ENCODE measurements around the gene RALGPS1.

The RALGPS1 gene

GRCh38 chr9:127218818-127219217, 304.2 kb downstream of the RALGPS1 start:
- no peak overlapping the region for H3K4me3 ChIP-seq (ENCODE audit: low read depth, low read length)
- TF ChIP-seq CTCF (IDR thresholded peaks at IDR 0.05; ENCODE audit: low read depth, low read length): no peak

DNA sequence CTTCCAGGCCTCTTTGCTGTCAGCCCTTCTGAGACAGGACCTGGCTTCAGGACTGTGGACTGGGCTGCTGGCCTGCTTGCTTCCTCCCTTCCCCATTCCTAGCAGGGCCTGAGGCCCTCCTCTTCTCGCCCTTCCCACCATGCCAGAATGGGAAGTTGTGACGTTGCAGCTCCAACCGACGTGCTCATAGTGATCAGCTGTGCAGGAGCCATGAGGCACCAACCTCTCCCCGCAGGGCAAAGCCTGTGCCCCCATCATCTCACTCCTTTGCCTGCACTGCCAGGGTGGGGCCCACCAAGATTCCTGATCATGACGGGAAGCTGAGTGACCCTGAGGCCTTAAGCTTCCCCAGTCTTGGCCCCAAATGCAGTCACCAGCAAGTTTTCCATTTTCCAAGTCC, 304.9 kb downstream of the RALGPS1 start:
- no peak overlapping the region for H3K4me3 ChIP-seq (ENCODE audit: low read depth, low read length)
- no peak for TF ChIP-seq CTCF (IDR thresholded peaks at IDR 0.05; ENCODE audit: low read depth, low read length)

GRCh38 chr9:127221695-127222094, 307.1 kb downstream of the RALGPS1 start:
- H3K4me3 ChIP-seq (ENCODE audit: low read depth, low read length): no peak overlapping the region
- no peak for TF ChIP-seq CTCF (IDR thresholded peaks at IDR 0.05; ENCODE audit: low read depth, low read length)

- TF ChIP-seq CTCF (IDR thresholded peaks at IDR 0.05; ENCODE audit: low read depth, low read length): no peak
- H3K4me3 ChIP-seq (ENCODE audit: low read depth, low read length): no peak overlapping the region
Observed at GRCh38 chr9:127222388-127223095, 308.0 kb downstream of the RALGPS1 start.

GRCh38 chr9:127223266-127223665, 308.7 kb downstream of the RALGPS1 start:
- H3K4me3 ChIP-seq (ENCODE audit: low read depth, low read length): no peak overlapping the region
- no peak for TF ChIP-seq CTCF (IDR thresholded peaks at IDR 0.05; ENCODE audit: low read depth, low read length)

DNA sequence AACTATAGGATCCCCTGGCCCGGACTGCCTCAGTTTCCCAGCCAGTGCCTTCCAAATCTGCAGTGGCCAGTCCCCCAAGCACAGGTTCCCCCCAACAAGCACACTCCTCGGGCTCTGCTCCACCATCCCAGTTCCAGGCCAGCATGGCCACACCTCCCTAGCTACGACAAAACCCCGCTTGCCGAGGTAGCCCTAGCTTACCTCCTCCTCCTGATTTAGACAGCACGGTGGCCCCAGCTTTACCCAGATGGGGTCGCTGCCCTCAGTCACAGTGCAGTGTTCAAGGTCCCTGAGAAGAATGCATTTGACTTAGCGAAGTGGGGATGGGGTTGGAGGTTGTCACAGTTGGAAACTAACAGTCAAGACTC, 309.2 kb downstream of the RALGPS1 start:
- H3K4me3 ChIP-seq (ENCODE audit: low read depth, low read length): no peak overlapping the region
- no peak for TF ChIP-seq CTCF (IDR thresholded peaks at IDR 0.05; ENCODE audit: low read depth, low read length)

DNA sequence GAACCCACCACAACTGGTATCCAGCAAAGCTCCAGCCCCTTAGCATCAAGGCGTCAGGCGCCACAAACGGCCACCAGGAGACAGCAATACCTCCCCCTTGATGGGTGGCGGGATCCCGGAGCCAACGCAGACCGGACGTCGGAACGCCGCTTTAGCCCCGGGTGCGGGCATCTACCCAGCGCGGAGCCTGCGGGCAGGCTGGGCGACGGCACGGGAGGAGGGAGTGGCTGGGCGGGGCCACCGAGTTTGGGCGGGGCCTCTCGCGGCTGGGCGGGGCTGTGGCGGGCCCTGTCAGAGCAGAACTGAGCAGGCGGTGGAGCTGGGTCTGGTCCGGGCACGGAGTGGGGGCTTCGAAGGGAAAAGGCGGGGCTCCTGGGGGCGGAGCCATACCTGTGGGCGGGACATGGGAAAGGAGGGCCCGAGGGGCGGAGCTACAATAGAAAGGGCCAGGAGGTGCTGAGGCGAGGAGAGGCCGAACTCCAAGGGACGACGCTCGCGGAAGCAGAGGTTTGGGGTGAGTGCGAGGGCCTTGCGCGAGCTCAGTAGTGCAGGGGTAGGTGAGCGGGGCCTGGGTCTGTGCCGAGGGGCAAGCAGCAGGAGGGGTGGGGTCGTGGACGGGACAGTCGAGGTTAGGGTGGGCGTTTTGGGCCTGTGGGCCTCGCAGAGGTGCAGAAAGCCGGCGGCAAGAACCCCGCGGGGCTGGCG, 309.7 kb downstream of the RALGPS1 start:
- H3K4me3 ChIP-seq (ENCODE audit: low read depth, low read length): peak overlapping the region; percentile 55
- TF ChIP-seq CTCF (IDR thresholded peaks at IDR 0.05; ENCODE audit: low read depth, low read length): no peak

Data from WI38 (cell line).